Vagina (tissue), 2 donors: Measurements from ENCODE around the gene MARCHF5. TPM values are rescaled to one million over a fixed set of nuclear protein-coding genes. Genes with fewer than 3 reads are reported as not detected.
"Not testable (repeated sequence)": the region's sequence is repeated elsewhere in the genome, so short reads cannot be mapped to it uniquely, and the experiment has no call there.

ENCODE experiments used
- DNase-seq, 2 donors: peaks; one replicate each; pipeline ENCODE4 v3.0.0-alpha.2; 2017; ENCODE audit errors: extremely low spot score in 2 of 2
- H3K27ac ChIP-seq: fragments of 200-600 bp; sonication (generic); one replicate; pipeline ENCODE4 v1.5.1; 2019
- H3K27me3 ChIP-seq: fragments of 200-600 bp; sonication (generic); one replicate; pipeline ENCODE4 v1.5.1; 2019
- H3K36me3 ChIP-seq, 2 donors: fragments of 200-600 bp; sonication (generic); one replicate each; pipeline ENCODE4 v1.5.1; 2017 to 2019
- H3K4me1 ChIP-seq: fragments of 200-600 bp; sonication (generic); one replicate; pipeline ENCODE4 v1.5.1; 2019
- H3K4me3 ChIP-seq, 2 donors: fragments of 200-600 bp; sonication (generic); 1 replicate in 1 of 2; 2 replicates in 1 of 2; pipeline ENCODE4 v1.5.1; 2016 to 2019
- H3K9me3 ChIP-seq: fragments of 200-600 bp; sonication (generic); one replicate; pipeline ENCODE4 v1.5.1; 2019
- POLR2A ChIP-seq, 2 donors: fragments of 450-650 bp; IDR thresholded peaks; one replicate each; pipeline ENCODE4 v1.6.1; 2017; ENCODE audit warnings: antibody characterized with exemption in 2 of 2, mild to moderate bottlenecking in 2 of 2, moderate library complexity in 2 of 2
- POLR2AphosphoS5 ChIP-seq, 2 donors: sonication (generic); formaldehyde crosslinking; IDR thresholded peaks; one replicate each; pipeline ENCODE4 v1.9.0; 2017; ENCODE audit warnings: antibody characterized with exemption in 2 of 2, mild to moderate bottlenecking in 2 of 2, low read depth in 1 of 2; ENCODE audit not compliant: insufficient read depth in 1 of 2
- intact Hi-C: fragments of 100-400 bp; cut with DNase I; formaldehyde crosslinking; loops from one replicate; pipeline ENCODE4 v1.15.1; 2023
- small RNA-seq: library from RNA; depleted of rRNA; stranded (forward); fragments of <200 nt; gene quantifications from one replicate; pipeline ENCODE3, GENCODE V24; 2016
- total RNA-seq: library from RNA; depleted of rRNA; stranded (reverse); fragments of >200 nt; gene quantifications from one replicate; pipeline ENCODE4 v1.2.3, GENCODE V29; 2016
- TF ChIP-seq, protein P1 (sequence below), 3 experiments: fragments of 450-650 bp in 2 of 3; fragments of 200-600 bp in 1 of 3; sonication (generic) in 1 of 3; IDR thresholded peaks; one replicate each; pipeline ENCODE4 v1.5.1; 2017 to 2019; ENCODE audit warnings: antibody characterized with exemption in 3 of 3, mild to moderate bottlenecking in 2 of 3, moderate library complexity in 2 of 3

MARCHF5 gene
- total RNA-seq, 1 donor from 2014 or later: 18.9 TPM

DNA sequence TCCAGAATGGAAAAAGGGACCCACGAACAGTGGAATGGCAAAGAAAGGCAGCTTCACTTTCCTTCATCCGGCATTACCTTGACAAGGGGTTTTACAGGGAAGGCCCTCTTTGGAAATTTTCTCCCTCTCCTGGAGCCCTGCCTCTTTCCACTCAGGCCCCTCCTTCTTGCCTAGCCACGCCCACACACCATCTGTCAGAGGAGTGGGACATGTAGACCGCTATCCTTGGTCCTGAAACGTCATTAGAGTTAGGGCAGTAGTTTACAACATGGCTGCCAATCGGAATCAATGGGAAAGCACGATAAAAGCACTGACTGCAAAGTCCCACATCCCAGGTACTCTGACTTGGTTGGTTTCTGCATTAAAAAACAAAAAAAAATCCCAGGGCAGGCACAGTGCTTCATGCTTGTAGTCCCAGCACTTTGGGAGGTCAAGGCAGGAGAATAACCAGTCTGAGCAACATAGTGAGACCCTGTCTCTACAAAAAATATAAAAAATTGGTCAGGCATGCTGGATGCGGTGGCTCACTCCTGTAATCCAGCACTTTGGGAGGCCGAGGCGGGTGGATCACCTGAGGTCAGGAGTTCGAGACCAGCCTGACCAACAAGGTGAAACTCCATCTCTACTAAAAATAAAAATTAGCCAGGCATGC lies 96.4 kb downstream of the MARCHF5 start:
- no peaks in the 10 kb centered on the region for H3K36me3 ChIP-seq
- H3K4me1 ChIP-seq: no peaks in the 10 kb centered on the region
- no peaks in the 10 kb centered on the region for H3K9me3 ChIP-seq
- intact Hi-C loops: no loop called here
- H3K27ac ChIP-seq: no peak overlapping the region
- no peak overlapping the region for H3K4me3 ChIP-seq
- no peaks in the 10 kb centered on the region for H3K27me3 ChIP-seq
- no peak for DNase-seq
- no peak for TF ChIP-seq POLR2AphosphoS5 (IDR thresholded peaks at IDR 0.05; ENCODE audit: insufficient read depth in 1 of 2, low read depth in 1 of 2)
- no peak for TF ChIP-seq POLR2A (IDR thresholded peaks at IDR 0.05)
- TF ChIP-seq, protein P1, sequence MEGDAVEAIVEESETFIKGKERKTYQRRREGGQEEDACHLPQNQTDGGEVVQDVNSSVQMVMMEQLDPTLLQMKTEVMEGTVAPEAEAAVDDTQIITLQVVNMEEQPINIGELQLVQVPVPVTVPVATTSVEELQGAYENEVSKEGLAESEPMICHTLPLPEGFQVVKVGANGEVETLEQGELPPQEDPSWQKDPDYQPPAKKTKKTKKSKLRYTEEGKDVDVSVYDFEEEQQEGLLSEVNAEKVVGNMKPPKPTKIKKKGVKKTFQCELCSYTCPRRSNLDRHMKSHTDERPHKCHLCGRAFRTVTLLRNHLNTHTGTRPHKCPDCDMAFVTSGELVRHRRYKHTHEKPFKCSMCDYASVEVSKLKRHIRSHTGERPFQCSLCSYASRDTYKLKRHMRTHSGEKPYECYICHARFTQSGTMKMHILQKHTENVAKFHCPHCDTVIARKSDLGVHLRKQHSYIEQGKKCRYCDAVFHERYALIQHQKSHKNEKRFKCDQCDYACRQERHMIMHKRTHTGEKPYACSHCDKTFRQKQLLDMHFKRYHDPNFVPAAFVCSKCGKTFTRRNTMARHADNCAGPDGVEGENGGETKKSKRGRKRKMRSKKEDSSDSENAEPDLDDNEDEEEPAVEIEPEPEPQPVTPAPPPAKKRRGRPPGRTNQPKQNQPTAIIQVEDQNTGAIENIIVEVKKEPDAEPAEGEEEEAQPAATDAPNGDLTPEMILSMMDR (IDR thresholded peaks at IDR 0.05): no peak

DNA sequence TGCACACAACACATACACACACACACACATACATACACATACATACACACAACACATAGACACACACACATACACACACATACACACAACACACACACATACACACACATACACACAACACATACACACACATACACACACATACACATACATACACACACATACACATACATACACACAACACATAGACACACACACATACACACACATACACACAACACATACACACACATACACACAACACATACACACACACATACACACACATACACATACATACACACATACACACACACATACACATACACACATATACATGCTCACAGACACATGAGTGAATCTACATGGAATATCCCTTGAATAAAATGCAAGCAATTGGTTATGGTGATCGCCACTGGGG lies 102.2 kb downstream of the MARCHF5 start:
- H3K27me3 ChIP-seq, DNase-seq, H3K4me1 ChIP-seq, intact Hi-C loops, H3K4me3 ChIP-seq, H3K36me3 ChIP-seq, H3K9me3 ChIP-seq, H3K27ac ChIP-seq: not testable (repeated sequence)

DNA sequence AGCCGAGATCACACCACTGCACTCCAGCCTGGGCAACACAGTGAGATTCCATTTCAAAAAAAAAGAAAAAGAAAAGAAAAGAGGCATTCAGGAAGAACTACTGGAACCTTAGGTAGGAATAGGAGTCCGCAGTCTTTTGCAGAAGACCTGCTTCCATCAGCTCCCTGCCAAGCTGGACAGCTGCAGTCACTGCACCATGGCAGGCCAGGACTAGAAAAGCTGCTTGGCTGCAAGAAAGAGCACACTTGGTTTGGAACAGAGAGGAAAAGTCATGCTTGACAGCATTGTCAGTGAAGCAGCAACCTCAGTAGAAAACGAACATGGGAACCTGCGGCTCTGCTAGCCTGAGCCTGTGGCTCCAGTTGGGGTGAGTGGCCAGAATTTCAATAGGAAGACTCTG lies 104.3 kb downstream of the MARCHF5 start:
- intact Hi-C loops: no loop called here
- no peak for DNase-seq
- no peaks in the 10 kb centered on the region for H3K27me3 ChIP-seq
- no peaks in the 10 kb centered on the region for H3K36me3 ChIP-seq
- H3K9me3 ChIP-seq: no peaks in the 10 kb centered on the region
- H3K4me1 ChIP-seq: no peaks in the 10 kb centered on the region
- H3K4me3 ChIP-seq: no peak overlapping the region
- no peak overlapping the region for H3K27ac ChIP-seq
- TF ChIP-seq POLR2AphosphoS5 (IDR thresholded peaks at IDR 0.05; ENCODE audit: insufficient read depth in 1 of 2, low read depth in 1 of 2) (no peak), POLR2A (IDR thresholded peaks at IDR 0.05) (no peak)
- TF ChIP-seq, protein P1 (IDR thresholded peaks at IDR 0.05): no peak

DNA sequence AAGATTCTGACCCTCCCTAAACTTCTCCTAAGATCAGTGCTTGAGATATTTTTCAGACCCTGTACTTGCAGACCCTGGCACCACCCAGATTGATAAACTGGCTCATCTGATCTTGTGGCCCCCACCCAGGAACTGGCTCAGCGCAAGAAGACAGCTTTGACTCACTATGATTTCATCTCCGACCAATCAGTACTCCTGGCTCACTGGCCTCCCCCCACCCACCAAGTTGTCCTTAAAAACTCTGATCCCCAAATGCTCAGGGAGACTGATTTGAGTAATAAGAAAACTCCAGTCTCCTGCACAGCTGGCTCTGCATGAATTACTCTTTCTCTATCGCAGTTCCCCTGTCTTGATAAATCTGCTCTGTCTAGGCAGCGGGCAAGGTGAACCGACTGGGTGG lies 111.3 kb downstream of the MARCHF5 start:
- H3K27ac ChIP-seq, DNase-seq, H3K9me3 ChIP-seq, H3K27me3 ChIP-seq, intact Hi-C loops, H3K4me3 ChIP-seq, H3K36me3 ChIP-seq, H3K4me1 ChIP-seq: not testable (repeated sequence)

Small RNA genes within 50 kb of the gene (small RNA-seq; reads per million reads assigned to genes)
- gene RF00019: not detected
- not detected for gene RNY3P12

Other genes with a start within 250 kb of the MARCHF5 start
- gene CPEB3, start 89 bp upstream of the MARCHF5 start, total RNA-seq: 8.8 TPM